Activated gamma-delta T cell (primary cell): ENCODE data around the gene FTO.
"Not testable (repeated sequence)": the region's sequence is repeated elsewhere in the genome, so short reads cannot be mapped to it uniquely, and the experiment has no call there.

ENCODE experiments used
- DNase-seq: peaks from one replicate; lab custom pipeline; 2025; lab: John Stamatoyannopoulos, UW

Gene FTO

GRCh38 chr16:54180421-54181359 is 476.7 kb downstream of the FTO start:
- no peak for DNase-seq

GRCh38 chr16:54181683-54182329 is 477.9 kb downstream of the FTO start:
- DNase-seq = not testable (repeated sequence)

GRCh38 chr16:54185045-54185444 is 481.1 kb downstream of the FTO start:
- DNase-seq = no peak

- no peak for DNase-seq
Observed at GRCh38 chr16:54191163-54191562, 487.2 kb downstream of the FTO start.

DNA sequence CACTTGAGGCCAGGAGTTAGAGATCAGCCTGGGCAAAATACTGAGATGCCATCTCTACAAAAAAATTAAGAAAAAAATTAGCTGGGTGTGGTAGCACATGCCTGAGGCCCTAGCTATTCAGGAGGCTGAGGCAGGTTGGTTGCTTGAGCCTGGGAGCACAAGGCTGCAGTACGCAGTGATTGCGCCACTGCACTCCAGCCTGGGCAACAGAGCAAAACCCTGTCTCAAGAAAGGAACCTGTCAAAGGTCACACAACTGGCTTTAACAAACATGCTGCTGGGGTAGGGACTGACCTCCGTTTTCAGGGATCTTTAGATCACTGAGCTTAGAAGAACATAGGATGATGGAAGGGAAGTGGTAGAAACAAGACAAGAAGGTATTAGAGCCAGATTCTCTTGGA is 487.6 kb downstream of the FTO start:
- no peak for DNase-seq

DNA sequence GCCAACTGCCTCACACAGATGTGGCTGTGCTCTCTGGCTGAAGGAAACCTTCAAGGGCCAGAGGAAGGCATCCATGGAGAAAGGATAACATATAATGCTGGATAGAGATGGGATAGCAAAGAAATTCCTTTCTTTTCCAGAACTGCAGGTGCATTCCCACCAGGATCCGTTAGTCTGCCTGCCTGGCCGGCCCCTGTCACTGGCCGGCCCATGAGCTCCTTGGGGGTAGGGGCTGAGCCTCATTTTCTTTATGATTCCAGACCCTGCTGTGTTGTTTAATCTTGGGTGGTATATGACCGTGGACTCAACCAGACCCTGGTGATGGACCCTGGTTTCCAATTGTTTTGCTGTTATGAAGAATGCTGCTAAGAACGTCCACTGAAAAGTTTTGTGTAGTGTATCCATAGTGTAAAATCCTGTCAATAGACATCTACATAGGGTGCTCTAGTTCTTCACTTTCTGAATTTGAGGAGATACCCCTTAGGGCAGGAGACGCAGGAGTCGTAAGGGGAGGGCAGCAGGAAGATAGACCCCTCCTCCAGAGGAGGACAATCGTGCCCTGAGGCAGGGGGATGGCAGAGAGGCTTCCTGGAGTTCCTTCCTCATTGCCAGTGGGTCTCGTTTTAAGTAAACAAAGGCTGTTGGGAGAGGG is 489.2 kb downstream of the FTO start:
- DNase-seq = no peak

- no peak for DNase-seq
Observed at GRCh38 chr16:54193665-54194333, 489.8 kb downstream of the FTO start.

- DNase-seq = no peak
Observed at GRCh38 chr16:54194334-54194743, 490.4 kb downstream of the FTO start.

GRCh38 chr16:54197758-54198157 is 493.8 kb downstream of the FTO start:
- no peak for DNase-seq

- DNase-seq = no peak
Observed at GRCh38 chr16:54199487-54200160, 495.7 kb downstream of the FTO start.

DNA sequence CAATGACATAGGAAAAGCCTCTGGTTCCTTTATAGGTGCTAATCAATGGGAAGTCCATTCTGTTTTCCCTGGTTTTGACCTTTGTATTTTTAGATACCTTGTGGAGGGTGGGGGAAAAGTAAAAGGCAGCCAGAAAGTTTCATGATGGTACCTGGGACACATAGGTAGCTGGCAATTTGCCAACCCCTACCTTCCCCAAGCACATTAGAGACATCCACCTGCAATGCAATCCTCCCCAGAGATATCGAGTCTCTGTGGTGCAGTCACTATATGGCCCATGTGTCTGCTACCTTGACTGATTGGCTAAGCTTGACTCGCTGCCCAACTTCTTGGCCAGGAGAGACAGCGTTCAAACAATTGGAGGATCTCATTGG is 496.2 kb downstream of the FTO start:
- no peak for DNase-seq

GRCh38 chr16:54200720-54201119 is 496.8 kb downstream of the FTO start:
- DNase-seq = no peak

- no peak for DNase-seq
Observed at GRCh38 chr16:54201200-54201599, 497.2 kb downstream of the FTO start.
